ENCODE results near the gene CRELD2.

DNA sequence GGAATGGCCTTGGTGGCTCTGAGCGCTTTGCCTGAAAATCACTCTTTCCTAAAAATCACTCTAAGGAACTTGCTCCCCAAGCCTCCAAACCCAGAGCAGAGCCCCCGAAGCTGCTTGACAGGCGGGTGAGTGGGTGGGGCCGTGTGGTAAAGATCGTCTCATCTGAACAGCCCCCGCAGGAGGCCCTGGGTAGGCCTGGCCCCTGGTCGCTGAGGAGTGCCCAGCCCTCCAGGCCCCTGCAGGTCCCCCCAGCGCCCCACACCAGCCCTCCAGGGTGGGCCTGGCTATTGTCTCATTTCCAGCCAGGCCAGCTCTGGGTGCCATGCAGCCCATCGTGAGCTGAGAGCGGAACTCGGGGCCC, 25.0 kb downstream of the CRELD2 start:
- TF ChIP-seq, protein P1, sequence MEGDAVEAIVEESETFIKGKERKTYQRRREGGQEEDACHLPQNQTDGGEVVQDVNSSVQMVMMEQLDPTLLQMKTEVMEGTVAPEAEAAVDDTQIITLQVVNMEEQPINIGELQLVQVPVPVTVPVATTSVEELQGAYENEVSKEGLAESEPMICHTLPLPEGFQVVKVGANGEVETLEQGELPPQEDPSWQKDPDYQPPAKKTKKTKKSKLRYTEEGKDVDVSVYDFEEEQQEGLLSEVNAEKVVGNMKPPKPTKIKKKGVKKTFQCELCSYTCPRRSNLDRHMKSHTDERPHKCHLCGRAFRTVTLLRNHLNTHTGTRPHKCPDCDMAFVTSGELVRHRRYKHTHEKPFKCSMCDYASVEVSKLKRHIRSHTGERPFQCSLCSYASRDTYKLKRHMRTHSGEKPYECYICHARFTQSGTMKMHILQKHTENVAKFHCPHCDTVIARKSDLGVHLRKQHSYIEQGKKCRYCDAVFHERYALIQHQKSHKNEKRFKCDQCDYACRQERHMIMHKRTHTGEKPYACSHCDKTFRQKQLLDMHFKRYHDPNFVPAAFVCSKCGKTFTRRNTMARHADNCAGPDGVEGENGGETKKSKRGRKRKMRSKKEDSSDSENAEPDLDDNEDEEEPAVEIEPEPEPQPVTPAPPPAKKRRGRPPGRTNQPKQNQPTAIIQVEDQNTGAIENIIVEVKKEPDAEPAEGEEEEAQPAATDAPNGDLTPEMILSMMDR (IDR thresholded peaks at IDR 0.05), result no peak
- TF ChIP-seq POLR2A (IDR thresholded peaks at IDR 0.05) (no peak), EP300 (IDR thresholded peaks at IDR 0.05) (no peak)

All from tibial nerve (tissue), 4 donors.